H9 (cell line): ENCODE measurements around the gene PNMA6F. TPM values are rescaled to one million over a fixed set of nuclear protein-coding genes. Genes with fewer than 3 reads are reported as not detected.

ENCODE experiments used
- DNase-seq: peaks from one replicate; pipeline ENCODE4 v3.0.0-alpha.2; 2017
- H2AFZ ChIP-seq: one replicate; pipeline ENCODE4 v1.6.1; 2013; ENCODE audit warnings: mild to moderate bottlenecking, low read length, control low read depth, moderate library complexity
- H2AK5ac ChIP-seq: 2 replicates; pipeline ENCODE4 v1.6.1; 2013; ENCODE audit warnings: low read length, control low read depth, mixed read lengths; ENCODE audit not compliant: insufficient read length
- H2BK120ac ChIP-seq: one replicate; pipeline ENCODE4 v1.6.1; 2013; ENCODE audit warnings: low read depth, mild to moderate bottlenecking, low read length, control low read depth, inconsistent platforms; ENCODE audit not compliant: poor library complexity, severe bottlenecking
- H2BK12ac ChIP-seq: 2 replicates; pipeline ENCODE4 v1.6.1; 2013; ENCODE audit warnings: low read length, control low read depth, mixed read lengths, low read depth; ENCODE audit not compliant: insufficient read length
- H2BK15ac ChIP-seq: 2 replicates; pipeline ENCODE4 v1.6.1; 2013; ENCODE audit warnings: low read depth, low read length, control low read depth
- H2BK20ac ChIP-seq: one replicate; pipeline ENCODE4 v1.6.1; 2013; ENCODE audit warnings: low read depth, mild to moderate bottlenecking, low read length, control low read depth, inconsistent platforms; ENCODE audit not compliant: poor library complexity, severe bottlenecking
- H2BK5ac ChIP-seq: 2 replicates; pipeline ENCODE4 v1.6.1; 2013; ENCODE audit warnings: low read length, control low read depth, mixed read lengths; ENCODE audit not compliant: insufficient read length
- H3K14ac ChIP-seq: 2 replicates; pipeline ENCODE4 v1.6.1; 2013; ENCODE audit warnings: low read length, control low read depth; ENCODE audit not compliant: insufficient read depth
- H3K18ac ChIP-seq: 2 replicates; pipeline ENCODE4 v1.6.1; 2013; ENCODE audit warnings: low read depth, mild to moderate bottlenecking, mixed read lengths, low read length, control low read depth; ENCODE audit not compliant: insufficient read length
- H3K23ac ChIP-seq: 2 replicates; pipeline ENCODE4 v1.6.1; 2013; ENCODE audit warnings: low read length, control low read depth, mixed read lengths, low read depth; ENCODE audit not compliant: insufficient read length
- H3K23me2 ChIP-seq: 2 replicates; pipeline ENCODE4 v1.6.1; 2013; ENCODE audit warnings: low read depth, mild to moderate bottlenecking, mixed read lengths, low read length, control low read depth; ENCODE audit not compliant: insufficient read length, poor library complexity, severe bottlenecking
- H3K27ac ChIP-seq: 2 replicates; pipeline ENCODE4 v1.5.1; 2013; ENCODE audit warnings: low read length, control low read depth, mixed read lengths, low read depth; ENCODE audit not compliant: insufficient read length
- H3K27me3 ChIP-seq: 2 replicates; pipeline ENCODE4 v1.6.1; 2013; ENCODE audit warnings: low read length, control low read depth, inconsistent platforms; ENCODE audit not compliant: insufficient read depth
- H3K4ac ChIP-seq: 2 replicates; pipeline ENCODE4 v1.6.1; 2013; ENCODE audit warnings: low read depth, mild to moderate bottlenecking, control low read depth, inconsistent platforms, low read length, moderate library complexity
- H3K4me1 ChIP-seq: 2 replicates; pipeline ENCODE4 v1.6.1; 2013; ENCODE audit warnings: low read length, control low read depth, inconsistent platforms; ENCODE audit not compliant: insufficient read depth
- H3K4me2 ChIP-seq: 2 replicates; pipeline ENCODE4 v1.6.1; 2013; ENCODE audit warnings: low read length, control low read depth, mixed read lengths; ENCODE audit not compliant: insufficient read length, insufficient read depth
- H3K56ac ChIP-seq: 2 replicates; pipeline ENCODE4 v1.6.1; 2013; ENCODE audit warnings: low read depth, mild to moderate bottlenecking, mixed read lengths, low read length, control low read depth; ENCODE audit not compliant: insufficient read length
- H3K79me1 ChIP-seq: 2 replicates; pipeline ENCODE4 v1.6.1; 2013; ENCODE audit warnings: low read depth, mild to moderate bottlenecking, moderate library complexity, low read length, control low read depth, inconsistent platforms; ENCODE audit not compliant: insufficient read depth, poor library complexity, severe bottlenecking
- H3K79me2 ChIP-seq: 2 replicates; pipeline ENCODE4 v1.6.1; 2013; ENCODE audit warnings: low read length, control low read depth, inconsistent platforms; ENCODE audit not compliant: insufficient read depth
- H3K9ac ChIP-seq: 2 replicates; pipeline ENCODE4 v1.6.1; 2013; ENCODE audit warnings: low read length, control low read depth, mixed read lengths; ENCODE audit not compliant: insufficient read length; ENCODE audit errors: extremely low read depth
- H3K9me3 ChIP-seq: one replicate; pipeline ENCODE4 v1.6.1; 2013; ENCODE audit warnings: low read depth, low read length, inconsistent platforms; ENCODE audit not compliant: control insufficient read depth
- H3T11ph ChIP-seq: one replicate; pipeline ENCODE4 v1.6.1; 2013; ENCODE audit warnings: mild to moderate bottlenecking, low read length, control low read depth, inconsistent platforms
- H4K20me1 ChIP-seq: one replicate; pipeline ENCODE4 v1.6.1; 2013; ENCODE audit not compliant: control insufficient read depth, insufficient read length, insufficient read depth
- H4K5ac ChIP-seq: 2 replicates; pipeline ENCODE4 v1.6.1; 2013; ENCODE audit warnings: low read depth, mild to moderate bottlenecking, mixed read lengths, low read length, control low read depth; ENCODE audit not compliant: insufficient read length
- H4K8ac ChIP-seq: replicated peaks from 2 replicates; pipeline ENCODE4 v1.6.1; 2013; ENCODE audit warnings: low read length, control low read depth, mixed read lengths, low read depth; ENCODE audit not compliant: insufficient read length
- H4K91ac ChIP-seq: 2 replicates; pipeline ENCODE4 v1.6.1; 2013; ENCODE audit warnings: low read depth, mild to moderate bottlenecking, moderate library complexity, mixed read lengths, low read length, control low read depth; ENCODE audit not compliant: insufficient read length
- H3K27ac Mint-ChIP-seq, 3 experiments: 2 replicates in 2 of 3; 3 replicates in 1 of 3; pipeline ENCODE4 v1.8.0; 2020 to 2021; ENCODE audit warnings: mixed read lengths in 3 of 3, mild to moderate bottlenecking in 1 of 3, moderate library complexity in 1 of 3
- H3K27me3 Mint-ChIP-seq: 2 replicates; pipeline ENCODE4 v1.8.0; 2021; ENCODE audit warnings: low read depth, mild to moderate bottlenecking, moderate library complexity, mixed read lengths
- H3K36me3 Mint-ChIP-seq, 3 experiments: 2 replicates in 2 of 3; 3 replicates in 1 of 3; pipeline ENCODE4 v1.8.0; 2020 to 2021; ENCODE audit warnings: low read depth in 3 of 3, mixed read lengths in 3 of 3; ENCODE audit not compliant: insufficient read depth in 1 of 3
- H3K4me1 Mint-ChIP-seq, 2 experiments: 2 replicates each; pipeline ENCODE4 v1.8.0; 2020; ENCODE audit warnings: mixed read lengths in 2 of 2
- H3K4me3 Mint-ChIP-seq, 2 experiments: 2 replicates in 1 of 2; 3 replicates in 1 of 2; pipeline ENCODE4 v1.8.0; 2020 to 2021; ENCODE audit warnings: mild to moderate bottlenecking in 2 of 2, mixed read lengths in 2 of 2, moderate library complexity in 1 of 2
- H3K9me3 Mint-ChIP-seq, 2 experiments: 2 replicates in 1 of 2; 3 replicates in 1 of 2; pipeline ENCODE4 v1.8.0; 2020; ENCODE audit warnings: mild to moderate bottlenecking in 2 of 2, mixed read lengths in 2 of 2, moderate library complexity in 1 of 2
- CTCF ChIP-seq: fragments of 200-600 bp; sonication (generic); conservative IDR thresholded peaks from 3 replicates; pipeline ENCODE4 v1.8.0; 2021; ENCODE audit warnings: antibody characterized with exemption, mild to moderate bottlenecking
- WGBS: extraction: QIAGEN DNeasy Blood & Tissue Kit; methylation state at CpG from one replicate; pipeline ENCODE4 v1.1.7; 2013; ENCODE audit warnings: missing lambda C conversion rate, low lambda C conversion rate, mixed read lengths; ENCODE audit not compliant: insufficient read length; ENCODE audit errors: extremely low coverage; 5-methylcytosine and 5-hydroxymethylcytosine counted together
- total RNA-seq: library from RNA; stranded (reverse); gene quantifications from 2 replicates; pipeline ENCODE4 v1.2.1, GENCODE V29; 2021

Gene PNMA6F
- total RNA-seq, 1 experiment from 2014 or later = not detected

- Mint-ChIP-seq H3K36me3 (peaks cover 0 to 4% (median 0%) of the 10 kb centered on the region in 3 experiments; a peak in 3 of 7 replicates), H3K4me1 (peaks cover 2 to 11% of the 10 kb centered on the region in 2 experiments; a peak in 2 of 4 replicates), H3K27ac (no peak overlapping the region; a peak in 1 of 7 replicates), H3K9me3 (peaks cover 37 to 47% of the 10 kb centered on the region in 2 experiments), H3K4me3 (no peak overlapping the region), H3K27me3 (peaks cover 6% of the 10 kb centered on the region; the same call in 1 of the 2 replicates)
- Histone ChIP-seq H4K5ac (no peak overlapping the region), H3K23ac (no peak overlapping the region), H3K4ac (no peak overlapping the region), H3K79me2 (no peaks in the 10 kb centered on the region), H3K23me2 (peaks cover 4% of the 10 kb centered on the region), H3T11ph (no peak overlapping the region), H3K9me3 (no peaks in the 10 kb centered on the region), H3K79me1 (no peaks in the 10 kb centered on the region), H3K9ac (no peak overlapping the region), H4K91ac (no peak overlapping the region), H4K20me1 (no peaks in the 10 kb centered on the region), H3K27ac (no peak overlapping the region), H3K14ac (no peak overlapping the region; the same call in 1 of the 2 replicates), H3K4me2 (no peak overlapping the region), H3K4me1 (no peaks in the 10 kb centered on the region), H3K56ac (no peak overlapping the region), H2BK120ac (no peak overlapping the region), H2BK5ac (no peak overlapping the region), H2BK12ac (no peak overlapping the region), H4K8ac (no peak overlapping the region), H2BK15ac (no peak overlapping the region), H2AFZ (no peak overlapping the region), H3K18ac (no peak overlapping the region), H2BK20ac (no peak overlapping the region), H2AK5ac (no peak overlapping the region), H3K27me3 (no peaks in the 10 kb centered on the region)
- TF ChIP-seq CTCF = no peak
- no peak for DNase-seq
- no CpG with 5 or more reads among the region's 20 CpGs for WGBS
Measured at GRCh38 chrX:153317996-153318722, 3.4 kb downstream of the PNMA6F start.
